ENCODE results near the gene SOX6. TPM values are rescaled to one million over a fixed set of nuclear protein-coding genes. Genes with fewer than 3 reads are reported as not detected.

The SOX6 gene
- total and polyA plus RNA-seq, 2 of the 13 experiments (the other 11 are each of a cell fraction or from before 2014, with no cell fraction given) = 2.6 to 11.2 TPM

DNA sequence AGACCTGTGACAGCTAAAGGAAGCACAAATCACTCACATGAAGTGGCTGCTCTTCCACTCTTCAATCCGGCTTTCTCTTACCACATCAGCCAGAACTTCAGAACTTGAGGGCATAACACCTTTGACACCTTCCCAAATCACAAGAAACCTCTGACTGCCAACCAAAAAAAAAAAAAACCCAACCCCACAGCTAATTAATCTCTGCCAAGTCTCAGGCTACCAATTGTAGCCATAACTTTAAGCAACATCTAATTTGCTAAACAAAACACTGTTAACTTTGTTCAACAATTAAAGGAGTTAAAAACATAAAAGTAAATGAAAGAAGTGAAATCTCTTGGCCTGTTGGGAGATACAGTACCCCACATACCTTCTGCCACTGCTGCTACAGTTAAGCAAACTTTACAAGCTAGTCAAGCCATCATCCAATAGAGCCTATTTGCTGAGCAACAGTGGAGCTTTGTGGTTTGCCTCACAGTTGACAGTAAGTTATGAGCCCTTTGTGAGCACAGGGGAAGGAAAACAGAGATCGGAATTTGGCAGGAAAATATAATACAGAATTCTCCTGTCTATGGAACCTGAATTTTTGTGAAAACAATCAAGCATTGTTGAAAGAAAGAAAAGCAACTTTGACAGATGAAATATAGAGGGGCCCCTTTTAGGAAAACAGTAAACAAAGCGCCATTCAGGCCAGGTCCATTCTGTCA is at the start of gene SOX6 (continued):
- TF ChIP-seq AGO2 (optimal IDR thresholded peaks at IDR 0.05; ENCODE audit: low read depth, low read length) = no peak
- TF ChIP-seq ZNF343 (CRISPR knock-in tag; IDR thresholded peaks at IDR 0.05) = no peak
- TF ChIP-seq, protein P1, sequence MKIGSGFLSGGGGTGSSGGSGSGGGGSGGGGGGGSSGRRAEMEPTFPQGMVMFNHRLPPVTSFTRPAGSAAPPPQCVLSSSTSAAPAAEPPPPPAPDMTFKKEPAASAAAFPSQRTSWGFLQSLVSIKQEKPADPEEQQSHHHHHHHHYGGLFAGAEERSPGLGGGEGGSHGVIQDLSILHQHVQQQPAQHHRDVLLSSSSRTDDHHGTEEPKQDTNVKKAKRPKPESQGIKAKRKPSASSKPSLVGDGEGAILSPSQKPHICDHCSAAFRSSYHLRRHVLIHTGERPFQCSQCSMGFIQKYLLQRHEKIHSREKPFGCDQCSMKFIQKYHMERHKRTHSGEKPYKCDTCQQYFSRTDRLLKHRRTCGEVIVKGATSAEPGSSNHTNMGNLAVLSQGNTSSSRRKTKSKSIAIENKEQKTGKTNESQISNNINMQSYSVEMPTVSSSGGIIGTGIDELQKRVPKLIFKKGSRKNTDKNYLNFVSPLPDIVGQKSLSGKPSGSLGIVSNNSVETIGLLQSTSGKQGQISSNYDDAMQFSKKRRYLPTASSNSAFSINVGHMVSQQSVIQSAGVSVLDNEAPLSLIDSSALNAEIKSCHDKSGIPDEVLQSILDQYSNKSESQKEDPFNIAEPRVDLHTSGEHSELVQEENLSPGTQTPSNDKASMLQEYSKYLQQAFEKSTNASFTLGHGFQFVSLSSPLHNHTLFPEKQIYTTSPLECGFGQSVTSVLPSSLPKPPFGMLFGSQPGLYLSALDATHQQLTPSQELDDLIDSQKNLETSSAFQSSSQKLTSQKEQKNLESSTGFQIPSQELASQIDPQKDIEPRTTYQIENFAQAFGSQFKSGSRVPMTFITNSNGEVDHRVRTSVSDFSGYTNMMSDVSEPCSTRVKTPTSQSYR (CRISPR knock-in tag; IDR thresholded peaks at IDR 0.05; ENCODE audit: borderline replicate concordance) = no peak
- TF ChIP-seq, protein P2, sequence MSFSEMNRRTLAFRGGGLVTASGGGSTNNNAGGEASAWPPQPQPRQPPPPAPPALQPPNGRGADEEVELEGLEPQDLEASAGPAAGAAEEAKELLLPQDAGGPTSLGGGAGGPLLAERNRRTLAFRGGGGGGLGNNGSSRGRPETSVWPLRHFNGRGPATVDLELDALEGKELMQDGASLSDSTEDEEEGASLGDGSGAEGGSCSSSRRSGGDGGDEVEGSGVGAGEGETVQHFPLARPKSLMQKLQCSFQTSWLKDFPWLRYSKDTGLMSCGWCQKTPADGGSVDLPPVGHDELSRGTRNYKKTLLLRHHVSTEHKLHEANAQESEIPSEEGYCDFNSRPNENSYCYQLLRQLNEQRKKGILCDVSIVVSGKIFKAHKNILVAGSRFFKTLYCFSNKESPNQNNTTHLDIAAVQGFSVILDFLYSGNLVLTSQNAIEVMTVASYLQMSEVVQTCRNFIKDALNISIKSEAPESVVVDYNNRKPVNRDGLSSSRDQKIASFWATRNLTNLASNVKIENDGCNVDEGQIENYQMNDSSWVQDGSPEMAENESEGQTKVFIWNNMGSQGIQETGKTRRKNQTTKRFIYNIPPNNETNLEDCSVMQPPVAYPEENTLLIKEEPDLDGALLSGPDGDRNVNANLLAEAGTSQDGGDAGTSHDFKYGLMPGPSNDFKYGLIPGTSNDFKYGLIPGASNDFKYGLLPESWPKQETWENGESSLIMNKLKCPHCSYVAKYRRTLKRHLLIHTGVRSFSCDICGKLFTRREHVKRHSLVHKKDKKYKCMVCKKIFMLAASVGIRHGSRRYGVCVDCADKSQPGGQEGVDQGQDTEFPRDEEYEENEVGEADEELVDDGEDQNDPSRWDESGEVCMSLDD (CRISPR knock-in tag; IDR thresholded peaks at IDR 0.05; ENCODE audit: borderline replicate concordance) = no peak
- no peak for TF ChIP-seq RFXANK (CRISPR knock-in tag; IDR thresholded peaks at IDR 0.05)
- TF ChIP-seq, protein P3, sequence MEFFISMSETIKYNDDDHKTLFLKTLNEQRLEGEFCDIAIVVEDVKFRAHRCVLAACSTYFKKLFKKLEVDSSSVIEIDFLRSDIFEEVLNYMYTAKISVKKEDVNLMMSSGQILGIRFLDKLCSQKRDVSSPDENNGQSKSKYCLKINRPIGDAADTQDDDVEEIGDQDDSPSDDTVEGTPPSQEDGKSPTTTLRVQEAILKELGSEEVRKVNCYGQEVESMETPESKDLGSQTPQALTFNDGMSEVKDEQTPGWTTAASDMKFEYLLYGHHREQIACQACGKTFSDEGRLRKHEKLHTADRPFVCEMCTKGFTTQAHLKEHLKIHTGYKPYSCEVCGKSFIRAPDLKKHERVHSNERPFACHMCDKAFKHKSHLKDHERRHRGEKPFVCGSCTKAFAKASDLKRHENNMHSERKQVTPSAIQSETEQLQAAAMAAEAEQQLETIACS (CRISPR knock-in tag; IDR thresholded peaks at IDR 0.05) = no peak
- TF ChIP-seq NCOA2 (CRISPR knock-in tag; IDR thresholded peaks at IDR 0.05) = peak; percentile 59
- TF ChIP-seq ARHGAP35 (CRISPR knock-in tag; IDR thresholded peaks at IDR 0.05; ENCODE audit: borderline replicate concordance) = no peak
- TF ChIP-seq, protein P4, sequence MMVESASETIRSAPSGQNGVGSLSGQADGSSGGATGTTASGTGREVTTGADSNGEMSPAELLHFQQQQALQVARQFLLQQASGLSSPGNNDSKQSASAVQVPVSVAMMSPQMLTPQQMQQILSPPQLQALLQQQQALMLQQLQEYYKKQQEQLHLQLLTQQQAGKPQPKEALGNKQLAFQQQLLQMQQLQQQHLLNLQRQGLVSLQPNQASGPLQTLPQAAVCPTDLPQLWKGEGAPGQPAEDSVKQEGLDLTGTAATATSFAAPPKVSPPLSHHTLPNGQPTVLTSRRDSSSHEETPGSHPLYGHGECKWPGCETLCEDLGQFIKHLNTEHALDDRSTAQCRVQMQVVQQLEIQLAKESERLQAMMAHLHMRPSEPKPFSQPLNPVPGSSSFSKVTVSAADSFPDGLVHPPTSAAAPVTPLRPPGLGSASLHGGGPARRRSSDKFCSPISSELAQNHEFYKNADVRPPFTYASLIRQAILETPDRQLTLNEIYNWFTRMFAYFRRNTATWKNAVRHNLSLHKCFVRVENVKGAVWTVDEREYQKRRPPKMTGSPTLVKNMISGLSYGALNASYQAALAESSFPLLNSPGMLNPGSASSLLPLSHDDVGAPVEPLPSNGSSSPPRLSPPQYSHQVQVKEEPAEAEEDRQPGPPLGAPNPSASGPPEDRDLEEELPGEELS (CRISPR knock-in tag; IDR thresholded peaks at IDR 0.05) = peak; percentile 78
- no peak for TF ChIP-seq ZNF24 (IDR thresholded peaks at IDR 0.05)
- TF ChIP-seq NFATC3 (CRISPR knock-in tag; IDR thresholded peaks at IDR 0.05) = no peak
- no peak for TF ChIP-seq LCORL (IDR thresholded peaks at IDR 0.05)
- peak; percentile 39; the same call in 1 of the 2 replicates for TF ChIP-seq LCORL (CRISPR knock-in tag; IDR thresholded peaks at IDR 0.05)
- TF ChIP-seq ZNF737 (CRISPR knock-in tag; IDR thresholded peaks at IDR 0.05; ENCODE audit: borderline replicate concordance) = no peak
- TF ChIP-seq ZNF776 (CRISPR knock-in tag; IDR thresholded peaks at IDR 0.05) = no peak
- TF ChIP-seq ZNF839 (CRISPR knock-in tag; IDR thresholded peaks at IDR 0.05; ENCODE audit: borderline replicate concordance) = no peak
- TF ChIP-seq ARNT (IDR thresholded peaks at IDR 0.05) = no peak
- TF ChIP-seq KLF11 (CRISPR knock-in tag; IDR thresholded peaks at IDR 0.05) = no peak
- no peak for TF ChIP-seq ZNF446 (CRISPR knock-in tag; IDR thresholded peaks at IDR 0.05)
- no peak for TF ChIP-seq ZNF3 (CRISPR knock-in tag; IDR thresholded peaks at IDR 0.05)
- no peak for TF ChIP-seq MTF2 (CRISPR knock-in tag; IDR thresholded peaks at IDR 0.05; ENCODE audit: borderline replicate concordance)
- TF ChIP-seq, protein P5, sequence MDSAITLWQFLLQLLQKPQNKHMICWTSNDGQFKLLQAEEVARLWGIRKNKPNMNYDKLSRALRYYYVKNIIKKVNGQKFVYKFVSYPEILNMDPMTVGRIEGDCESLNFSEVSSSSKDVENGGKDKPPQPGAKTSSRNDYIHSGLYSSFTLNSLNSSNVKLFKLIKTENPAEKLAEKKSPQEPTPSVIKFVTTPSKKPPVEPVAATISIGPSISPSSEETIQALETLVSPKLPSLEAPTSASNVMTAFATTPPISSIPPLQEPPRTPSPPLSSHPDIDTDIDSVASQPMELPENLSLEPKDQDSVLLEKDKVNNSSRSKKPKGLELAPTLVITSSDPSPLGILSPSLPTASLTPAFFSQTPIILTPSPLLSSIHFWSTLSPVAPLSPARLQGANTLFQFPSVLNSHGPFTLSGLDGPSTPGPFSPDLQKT (CRISPR knock-in tag; IDR thresholded peaks at IDR 0.05; ENCODE audit: borderline replicate concordance) = no peak
